ENCODE results near the gene KLF15. TPM values are rescaled to one million over a fixed set of nuclear protein-coding genes. Genes with fewer than 3 reads are reported as not detected.

Gene KLF15
- polyA plus RNA-seq, 1 donor from 2014 or later, result 0.46 TPM

- no peak overlapping the region for H3K27ac ChIP-seq (ENCODE audit: low read length)
- no peaks in the 10 kb centered on the region for H3F3A ChIP-seq (ENCODE audit: insufficient read depth, low read length, poor library complexity, severe bottlenecking)
- no peaks in the 10 kb centered on the region for H3K36me3 ChIP-seq (ENCODE audit: insufficient read depth, low read length)
- no peaks in the 10 kb centered on the region for H3K79me2 ChIP-seq (replicated peaks; ENCODE audit: insufficient read depth, low read length)
- no peak overlapping the region for H3K4me3 ChIP-seq (ENCODE audit: low read length)
- peaks cover 21% of the 10 kb centered on the region for H3K27me3 ChIP-seq (ENCODE audit: insufficient read depth, low read depth, low read length)
- no peak overlapping the region for H2AFZ ChIP-seq (ENCODE audit: low read depth, low read length)
- H3K4me2 ChIP-seq (ENCODE audit: low read length), result no peak overlapping the region
- H3K9me2 ChIP-seq (ENCODE audit: insufficient read depth, low read length), result no peaks in the 10 kb centered on the region
- no peak overlapping the region for H3K9ac ChIP-seq (ENCODE audit: low read length)
- no peaks in the 10 kb centered on the region for H4K20me1 ChIP-seq (ENCODE audit: insufficient read depth)
- H3K9me3 ChIP-seq (ENCODE audit: low read length), result no peaks in the 10 kb centered on the region
- TF ChIP-seq POLR2AphosphoS5 (IDR thresholded peaks at IDR 0.05) (no peak), MXI1 (conservative IDR thresholded peaks at IDR 0.05; ENCODE audit: poor library complexity, severe bottlenecking) (no peak), EZH2 (IDR thresholded peaks at IDR 0.05; ENCODE audit: borderline replicate concordance, insufficient read depth, low read length, poor library complexity, severe bottlenecking) (no peak), SMC3 (conservative IDR thresholded peaks at IDR 0.05; ENCODE audit: poor library complexity) (no peak), TAF1 (IDR thresholded peaks at IDR 0.05; ENCODE audit: low read depth) (no peak), REST (IDR thresholded peaks at IDR 0.05; ENCODE audit: borderline replicate concordance) (no peak), RAD21 (conservative IDR thresholded peaks at IDR 0.05) (no peak), EP300 (conservative IDR thresholded peaks at IDR 0.05; ENCODE audit: poor library complexity, severe bottlenecking) (no peak)
- TF ChIP-seq, protein P1, sequence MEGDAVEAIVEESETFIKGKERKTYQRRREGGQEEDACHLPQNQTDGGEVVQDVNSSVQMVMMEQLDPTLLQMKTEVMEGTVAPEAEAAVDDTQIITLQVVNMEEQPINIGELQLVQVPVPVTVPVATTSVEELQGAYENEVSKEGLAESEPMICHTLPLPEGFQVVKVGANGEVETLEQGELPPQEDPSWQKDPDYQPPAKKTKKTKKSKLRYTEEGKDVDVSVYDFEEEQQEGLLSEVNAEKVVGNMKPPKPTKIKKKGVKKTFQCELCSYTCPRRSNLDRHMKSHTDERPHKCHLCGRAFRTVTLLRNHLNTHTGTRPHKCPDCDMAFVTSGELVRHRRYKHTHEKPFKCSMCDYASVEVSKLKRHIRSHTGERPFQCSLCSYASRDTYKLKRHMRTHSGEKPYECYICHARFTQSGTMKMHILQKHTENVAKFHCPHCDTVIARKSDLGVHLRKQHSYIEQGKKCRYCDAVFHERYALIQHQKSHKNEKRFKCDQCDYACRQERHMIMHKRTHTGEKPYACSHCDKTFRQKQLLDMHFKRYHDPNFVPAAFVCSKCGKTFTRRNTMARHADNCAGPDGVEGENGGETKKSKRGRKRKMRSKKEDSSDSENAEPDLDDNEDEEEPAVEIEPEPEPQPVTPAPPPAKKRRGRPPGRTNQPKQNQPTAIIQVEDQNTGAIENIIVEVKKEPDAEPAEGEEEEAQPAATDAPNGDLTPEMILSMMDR (IDR thresholded peaks at IDR 0.05; ENCODE audit: poor library complexity, severe bottlenecking), result no peak
Measured at GRCh38 chr3:126361211-126361610, 4.0 kb upstream of the KLF15 start.

DNA sequence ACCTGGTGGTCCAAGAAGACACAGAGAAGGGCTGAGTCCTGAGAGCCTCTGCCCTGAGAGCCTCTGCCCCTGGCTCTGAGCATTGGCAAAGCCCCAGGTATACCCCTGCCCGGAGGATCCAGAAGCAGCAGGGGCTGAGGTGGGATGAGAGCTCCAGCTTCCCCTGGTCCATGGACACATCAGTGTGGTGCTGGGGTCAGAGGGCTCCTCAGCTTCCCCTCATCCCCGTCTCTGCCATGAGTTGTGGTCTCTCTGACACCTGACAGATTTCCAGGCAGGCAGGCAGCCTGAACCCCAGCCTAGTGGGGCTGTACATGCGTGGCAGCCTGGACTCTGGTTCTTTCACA is 3.5 kb upstream of the KLF15 start:
- H3K9me3 ChIP-seq (ENCODE audit: low read length), result no peaks in the 10 kb centered on the region
- H3K79me2 ChIP-seq (replicated peaks; ENCODE audit: insufficient read depth, low read length), result no peaks in the 10 kb centered on the region
- H3K4me2 ChIP-seq (ENCODE audit: low read length), result no peak overlapping the region
- peaks cover 26% of the 10 kb centered on the region for H3K27me3 ChIP-seq (ENCODE audit: insufficient read depth, low read depth, low read length)
- TF ChIP-seq TAF1 (IDR thresholded peaks at IDR 0.05; ENCODE audit: low read depth) (no peak), RAD21 (conservative IDR thresholded peaks at IDR 0.05) (no peak), POLR2AphosphoS5 (IDR thresholded peaks at IDR 0.05) (no peak), EZH2 (IDR thresholded peaks at IDR 0.05; ENCODE audit: borderline replicate concordance, insufficient read depth, low read length, poor library complexity, severe bottlenecking) (no peak), MXI1 (conservative IDR thresholded peaks at IDR 0.05; ENCODE audit: poor library complexity, severe bottlenecking) (no peak), SMC3 (conservative IDR thresholded peaks at IDR 0.05; ENCODE audit: poor library complexity) (no peak), EP300 (conservative IDR thresholded peaks at IDR 0.05; ENCODE audit: poor library complexity, severe bottlenecking) (no peak), REST (IDR thresholded peaks at IDR 0.05; ENCODE audit: borderline replicate concordance) (no peak)
- TF ChIP-seq, protein P1 (IDR thresholded peaks at IDR 0.05; ENCODE audit: poor library complexity, severe bottlenecking), result no peak
- no peak overlapping the region for H3K4me3 ChIP-seq (ENCODE audit: low read length)
- no peaks in the 10 kb centered on the region for H3K36me3 ChIP-seq (ENCODE audit: insufficient read depth, low read length)
- H3K9ac ChIP-seq (ENCODE audit: low read length), result no peak overlapping the region
- H2AFZ ChIP-seq (ENCODE audit: low read depth, low read length), result no peak overlapping the region
- H3K27ac ChIP-seq (ENCODE audit: low read length), result no peak overlapping the region
- H3F3A ChIP-seq (ENCODE audit: insufficient read depth, low read length, poor library complexity, severe bottlenecking), result no peaks in the 10 kb centered on the region
- no peaks in the 10 kb centered on the region for H4K20me1 ChIP-seq (ENCODE audit: insufficient read depth)
- no peaks in the 10 kb centered on the region for H3K9me2 ChIP-seq (ENCODE audit: insufficient read depth, low read length)

All from neural cell (in vitro differentiated cells).